DOHH2 (cell line): Measurements from ENCODE around the gene GPR132.

ENCODE experiments used
- CTCF ChIP-seq: fragments of 200-600 bp; sonication (generic); IDR thresholded peaks from one replicate; pipeline ENCODE4 v1.5.1; 2014; ENCODE audit warnings: antibody characterized with exemption, mild to moderate bottlenecking, low read depth, low read length; ENCODE audit not compliant: poor library complexity, severe bottlenecking
- EZH2phosphoT487 ChIP-seq: fragments of 200-600 bp; sonication (generic); IDR thresholded peaks from 2 replicates; pipeline ENCODE4 v1.6.1; 2017; ENCODE audit warnings: borderline replicate concordance, mild to moderate bottlenecking, antibody characterized with exemption, low read length, moderate library complexity, mixed read lengths

DNA sequence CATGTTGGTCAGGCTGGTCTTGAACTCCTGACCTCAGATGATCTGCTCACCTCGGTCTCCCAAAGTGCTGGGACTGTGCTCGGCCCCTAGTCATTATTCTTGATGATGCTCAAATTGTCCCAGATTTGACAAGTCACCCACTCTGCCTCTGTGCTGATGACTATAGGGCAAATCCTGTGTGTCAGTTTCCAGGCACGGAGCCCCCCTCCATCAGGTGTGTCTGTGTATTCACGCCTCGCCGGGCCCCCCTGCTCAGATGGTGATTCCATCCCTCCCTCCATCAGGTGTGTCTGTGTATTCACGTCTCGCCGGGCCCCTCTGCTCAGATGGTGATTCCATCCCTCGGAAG, 4.3 kb upstream of the GPR132 start:
- TF ChIP-seq CTCF = no peak
- no peak for TF ChIP-seq EZH2phosphoT487
